Inferior parietal cortex (tissue), 1 donor: ENCODE data around the gene PPP1R12C.
"Not testable (repeated sequence)": the region's sequence is repeated elsewhere in the genome, so short reads cannot be mapped to it uniquely, and the experiment has no call there.

Source experiments
- DNase-seq: peaks from one replicate; pipeline ENCODE4 v3.0.0-alpha.2; 2016; ENCODE audit errors: extremely low spot score

PPP1R12C gene

GRCh38 chr19:55116859-55117662, at the start of gene PPP1R12C:
TSS of gene PPP1R12C (minus strand) at chr19:55117637. CDS start at chr19:55117543, 94 bp downstream.
- no peak for DNase-seq

- peak; percentile 84 for DNase-seq
Observed at GRCh38 chr19:55166530-55167268, 49.3 kb upstream of the PPP1R12C start, which contains the start of gene DNAAF3. TSS of gene DNAAF3 (minus strand) at chr19:55166613. CDS start at chr19:55166413, 200 bp downstream.

GRCh38 chr19:55165952-55166529, 48.6 kb upstream of the PPP1R12C start:
- DNase-seq, result no peak

GRCh38 chr19:55161571-55162322, 44.3 kb upstream of the PPP1R12C start:
- no peak for DNase-seq

GRCh38 chr19:55160986-55161365, 43.5 kb upstream of the PPP1R12C start:
- no peak for DNase-seq

GRCh38 chr19:55160128-55160985, 42.9 kb upstream of the PPP1R12C start:
- peak; percentile 64 for DNase-seq

GRCh38 chr19:55158848-55159749, 41.7 kb upstream of the PPP1R12C start:
- DNase-seq, result no peak

- no peak for DNase-seq
Observed at GRCh38 chr19:55158423-55158822, 41.0 kb upstream of the PPP1R12C start.

GRCh38 chr19:55157064-55157908, 39.8 kb upstream of the PPP1R12C start, which contains the start of gene TNNI3:
TSS of gene TNNI3 (minus strand) at chr19:55157732. CDS start at chr19:55157589, 143 bp downstream.
- no peak for DNase-seq

- no peak for DNase-seq
Observed at GRCh38 chr19:55156202-55157063, 39.0 kb upstream of the PPP1R12C start.

- DNase-seq, result not testable (repeated sequence)
Observed at GRCh38 chr19:55155784-55156183, 38.3 kb upstream of the PPP1R12C start.

GRCh38 chr19:55153652-55154264, 36.3 kb upstream of the PPP1R12C start:
- no peak for DNase-seq

- DNase-seq, result no peak
Observed at GRCh38 chr19:55152017-55152416, 34.6 kb upstream of the PPP1R12C start.

GRCh38 chr19:55149078-55150003, 31.9 kb upstream of the PPP1R12C start, which contains the start of gene TNNT1:
TSS of gene TNNT1 (minus strand) at chr19:55149206. CDS start at chr19:55147157, 2,049 bp downstream.
- no peak for DNase-seq

- no peak for DNase-seq
Observed at GRCh38 chr19:55147545-55148251, 30.3 kb upstream of the PPP1R12C start.
